Spinal cord (tissue), 10 donors: ENCODE data around the gene ZNF785. TPM values are rescaled to one million over a fixed set of nuclear protein-coding genes. Genes with fewer than 3 reads are reported as not detected.

Experiments used
- DNase-seq, 6 donors: peaks; one replicate each; pipeline versions ENCODE4 v3.0.0 to v3.0.0-alpha.2; 2013 to 2015; ENCODE audit warnings: low spot score in 6 of 6, low read depth in 4 of 6
- H3K27ac ChIP-seq: one replicate; pipeline ENCODE4 v1.5.1; 2013; ENCODE audit warnings: low read depth, low read length, control low read depth
- H3K27me3 ChIP-seq: one replicate; pipeline ENCODE4 v1.6.1; 2013; ENCODE audit warnings: low read length; ENCODE audit not compliant: control insufficient read depth, insufficient read depth
- H3K36me3 ChIP-seq: one replicate; pipeline ENCODE4 v1.6.1; 2013; ENCODE audit warnings: low read length; ENCODE audit not compliant: control insufficient read depth, insufficient read depth
- H3K4me1 ChIP-seq: one replicate; pipeline ENCODE4 v1.6.1; 2013; ENCODE audit warnings: low read length; ENCODE audit not compliant: control insufficient read depth, insufficient read depth
- H3K4me3 ChIP-seq: one replicate; pipeline ENCODE4 v1.5.1; 2013; ENCODE audit warnings: low read depth, low read length, control low read depth
- H3K9me3 ChIP-seq: one replicate; pipeline ENCODE4 v1.6.1; 2013; ENCODE audit warnings: low read length; ENCODE audit not compliant: control insufficient read depth, insufficient read depth
- WGBS: methylation state at CpG from one replicate; pipeline ENCODE4 v1.1.5; 2013; ENCODE audit warnings: missing lambda C conversion rate; ENCODE audit not compliant: insufficient coverage; 5-methylcytosine and 5-hydroxymethylcytosine counted together
- polyA plus RNA-seq, 2 donors: library from polyadenylated mRNA; unstranded; fragments of 120-200 nt; gene quantifications; one replicate each; pipeline ENCODE4 v1.2.1, GENCODE V29; 2013; ENCODE audit not compliant: insufficient read length in 2 of 2
- small RNA-seq: library from RNA; depleted of rRNA; stranded (forward); fragments of <200 nt; gene quantifications from one replicate; pipeline ENCODE3, GENCODE V24; 2014; ENCODE audit warnings: low replicate concordance
- total RNA-seq, 2 donors: library from RNA; depleted of rRNA in 1 of 2; stranded (reverse); fragments of 120-200 nt in 1 of 2; fragments of >200 nt in 1 of 2; gene quantifications; one replicate each; pipeline versions ENCODE4 v1.2.3 to v1.2.4, GENCODE V29; 2013 to 2014
- donor health status: healthy.

Gene ZNF785
- total and polyA plus RNA-seq, 4 donors = 12.5 to 37.7 (median 19.5) TPM

GRCh38 chr16:30535106-30535776 lies 50.3 kb downstream of the ZNF785 start:
- Histone ChIP-seq H3K9me3 (no peaks in the 10 kb centered on the region), H3K27ac (peak overlapping the region; percentile 94), H3K36me3 (peaks cover 38% of the 10 kb centered on the region), H3K4me1 (peaks cover 21% of the 10 kb centered on the region), H3K27me3 (no peaks in the 10 kb centered on the region), H3K4me3 (peak overlapping the region; percentile 92)
- DNase-seq = no peak
- under 1% methylated on average over 15 of the region's 18 CpGs for WGBS

- no peaks in the 10 kb centered on the region for H3K9me3 ChIP-seq
- peak within 1 kb of the TSS; percentile 94 for H3K27ac ChIP-seq
- DNase-seq = peak; percentile 87 to 98 (median 92)
- H3K4me3 ChIP-seq = peak within 1 kb of the TSS; percentile 92
- H3K4me1 ChIP-seq = peaks cover 21% of the 10 kb centered on the region
- under 1% methylated on average over 70 of the region's 70 CpGs for WGBS
- peaks cover 36% of the 10 kb centered on the region for H3K36me3 ChIP-seq
- H3K27me3 ChIP-seq = no peaks in the 10 kb centered on the region
These were observed 51.0 kb downstream of the ZNF785 start, which contains the start of gene ZNF747 for GRCh38 chr16:30534368-30535105. ZNF747 (minus strand) TSS chr16:30534858; CDS start chr16:30534679, 179 bp downstream.

GRCh38 chr16:30533748-30534367 lies 51.6 kb downstream of the ZNF785 start:
- WGBS = 21% methylated on average over 24 of the region's 29 CpGs
- H3K9me3 ChIP-seq = no peaks in the 10 kb centered on the region
- H3K4me3 ChIP-seq = peak overlapping the region; percentile 92
- peaks cover 21% of the 10 kb centered on the region for H3K4me1 ChIP-seq
- DNase-seq = no peak
- peaks cover 32% of the 10 kb centered on the region for H3K36me3 ChIP-seq
- no peaks in the 10 kb centered on the region for H3K27me3 ChIP-seq
- H3K27ac ChIP-seq = peak overlapping the region; percentile 94

- Histone ChIP-seq H3K4me1 (peaks cover 22% of the 10 kb centered on the region), H3K27me3 (no peaks in the 10 kb centered on the region), H3K4me3 (no peak overlapping the region), H3K27ac (no peak overlapping the region), H3K9me3 (no peaks in the 10 kb centered on the region), H3K36me3 (peaks cover 32% of the 10 kb centered on the region)
- DNase-seq = no peak
- whole genome bisulfite sequencing = 81% methylated on average over 10 of the region's 11 CpGs
These were observed 52.4 kb downstream of the ZNF785 start for GRCh38 chr16:30533146-30533522.

GRCh38 chr16:30532285-30533145 lies 53.0 kb downstream of the ZNF785 start:
- no peak for DNase-seq
- H3K36me3 ChIP-seq = peaks cover 32% of the 10 kb centered on the region
- no peak overlapping the region for H3K4me3 ChIP-seq
- H3K27me3 ChIP-seq = no peaks in the 10 kb centered on the region
- 95% methylated on average over 52 of the region's 57 CpGs for WGBS
- H3K27ac ChIP-seq = no peak overlapping the region
- peaks cover 29% of the 10 kb centered on the region for H3K4me1 ChIP-seq
- H3K9me3 ChIP-seq = no peaks in the 10 kb centered on the region

Small RNA genes within 50 kb of the gene (small RNA-seq; reads per million reads assigned to genes)
- gene AC093249.1 = not detected
- gene AC093249.4 = not detected

Other genes with a start within 250 kb of the ZNF785 start
- 10 to 100 TPM; 26.7 to 49.9 TPM for gene CD2BP2, start 230.4 kb downstream of the ZNF785 start, total RNA-seq
- gene CD2BP2, start 230.4 kb downstream of the ZNF785 start, polyA plus RNA-seq = 10 to 100 TPM; 60.6 to 63.9 TPM
- 10 to 100 TPM; 26.0 to 31.4 TPM for gene TBC1D10B, start 215.2 kb downstream of the ZNF785 start, total RNA-seq
- gene TBC1D10B, start 215.2 kb downstream of the ZNF785 start, polyA plus RNA-seq = 10 to 100 TPM; 65.9 to 74.1 TPM
- gene MYL11, start 210.9 kb downstream of the ZNF785 start, total RNA-seq = 1 to 10 TPM; 3.0 to 3.4 TPM
- gene MYL11, start 210.9 kb downstream of the ZNF785 start, polyA plus RNA-seq = 10 to 100 TPM in 1 of 2 donors, 1 to 10 TPM in 1; 1.4 to 11.4 TPM
- under 1 TPM; 0.10 to 0.44 TPM for gene SEPTIN1, start 203.1 kb downstream of the ZNF785 start, total RNA-seq
- 1 to 10 TPM; 5.0 to 5.9 TPM for gene SEPTIN1, start 203.1 kb downstream of the ZNF785 start, polyA plus RNA-seq
- gene ZNF48, start 190.3 kb downstream of the ZNF785 start, total RNA-seq = 10 to 100 TPM in 1 of 2 donors, 1 to 10 TPM in 1; 9.5 to 12.1 TPM
- gene ZNF48, start 190.3 kb downstream of the ZNF785 start, polyA plus RNA-seq = 10 to 100 TPM; 18.6 to 19.2 TPM
- 10 to 100 TPM in 1 of 2 donors, 1 to 10 TPM in 1; 8.1 to 13.5 TPM for gene ZNF771, start 178.1 kb downstream of the ZNF785 start, total RNA-seq
- 10 to 100 TPM; 19.3 to 20.5 TPM for gene ZNF771, start 178.1 kb downstream of the ZNF785 start, polyA plus RNA-seq
- gene DCTPP1, start 155.7 kb downstream of the ZNF785 start, total RNA-seq = 10 to 100 TPM; 18.1 to 23.0 TPM
- gene DCTPP1, start 155.7 kb downstream of the ZNF785 start, polyA plus RNA-seq = 10 to 100 TPM; 47.6 to 49.5 TPM
- 10 to 100 TPM in 1 of 2 donors, 1 to 10 TPM in 1; 6.8 to 14.2 TPM for gene SEPHS2, start 139.8 kb downstream of the ZNF785 start, total RNA-seq
- 10 to 100 TPM; 33.8 to 37.1 TPM for gene SEPHS2, start 139.8 kb downstream of the ZNF785 start, polyA plus RNA-seq
- 1 to 10 TPM; 1.2 to 4.9 TPM for gene ITGAL, start 113.0 kb downstream of the ZNF785 start, total RNA-seq
- gene ITGAL, start 113.0 kb downstream of the ZNF785 start, polyA plus RNA-seq = 1 to 10 TPM; 2.5 to 4.8 TPM
- 10 to 100 TPM; 11.2 to 37.4 TPM for gene ZNF768, start 59.1 kb downstream of the ZNF785 start, total RNA-seq
- 10 to 100 TPM; 54.3 to 55.7 TPM for gene ZNF768, start 59.1 kb downstream of the ZNF785 start, polyA plus RNA-seq
- 10 to 100 TPM in 1 of 2 donors, 1 to 10 TPM in 1; 8.8 to 13.1 TPM for gene ZNF747, start 50.8 kb downstream of the ZNF785 start, total RNA-seq
- 10 to 100 TPM in 1 of 2 donors, 1 to 10 TPM in 1; 9.2 to 10.6 TPM for gene ZNF747, start 50.8 kb downstream of the ZNF785 start, polyA plus RNA-seq
- 10 to 100 TPM in 1 of 2 donors, 1 to 10 TPM in 1; 5.6 to 10.7 TPM for gene ZNF764, start 27.3 kb downstream of the ZNF785 start, total RNA-seq
- 10 to 100 TPM in 1 of 2 donors, 1 to 10 TPM in 1; 9.7 to 15.5 TPM for gene ZNF764, start 27.3 kb downstream of the ZNF785 start, polyA plus RNA-seq
- 10 to 100 TPM in 1 of 2 donors, 1 to 10 TPM in 1; 4.5 to 21.3 TPM for gene ZNF688, start 14.0 kb downstream of the ZNF785 start, total RNA-seq
- gene ZNF688, start 14.0 kb downstream of the ZNF785 start, polyA plus RNA-seq = 10 to 100 TPM; 20.4 to 23.0 TPM
- gene ZNF689, start 24.7 kb upstream of the ZNF785 start, total RNA-seq = 10 to 100 TPM in 1 of 2 donors, 1 to 10 TPM in 1; 6.5 to 10.0 TPM
- gene ZNF689, start 24.7 kb upstream of the ZNF785 start, polyA plus RNA-seq = 10 to 100 TPM; 15.1 to 15.7 TPM
- 10 to 100 TPM in 1 of 2 donors, 1 to 10 TPM in 1; 6.3 to 19.8 TPM for gene PRR14, start 65.3 kb upstream of the ZNF785 start, total RNA-seq
- 10 to 100 TPM; 60.2 to 65.1 TPM for gene PRR14, start 65.3 kb upstream of the ZNF785 start, polyA plus RNA-seq
- gene FBRS, start 72.7 kb upstream of the ZNF785 start, total RNA-seq = 10 to 100 TPM; 11.5 to 26.8 TPM
- gene FBRS, start 72.7 kb upstream of the ZNF785 start, polyA plus RNA-seq = 10 to 100 TPM; 65.3 to 69.0 TPM
- 10 to 100 TPM; 15.2 to 19.6 TPM for gene SRCAP, start 113.5 kb upstream of the ZNF785 start, total RNA-seq
- 10 to 100 TPM; 47.2 to 48.6 TPM for gene SRCAP, start 113.5 kb upstream of the ZNF785 start, polyA plus RNA-seq
- gene PHKG2, start 162.7 kb upstream of the ZNF785 start, total RNA-seq = 10 to 100 TPM; 16.2 to 24.4 TPM
- gene PHKG2, start 162.7 kb upstream of the ZNF785 start, polyA plus RNA-seq = 10 to 100 TPM; 41.2 to 53.9 TPM
- 10 to 100 TPM in 1 of 2 donors, 1 to 10 TPM in 1; 3.3 to 11.2 TPM for gene CFAP119, start 176.4 kb upstream of the ZNF785 start, total RNA-seq
- 10 to 100 TPM; 16.0 to 19.1 TPM for gene CFAP119, start 176.4 kb upstream of the ZNF785 start, polyA plus RNA-seq
- 100 to 1,000 TPM in 1 of 2 donors, 10 to 100 TPM in 1; 70.7 to 101 TPM for gene RNF40, start 176.6 kb upstream of the ZNF785 start, total RNA-seq
- gene RNF40, start 176.6 kb upstream of the ZNF785 start, polyA plus RNA-seq = 100 to 1,000 TPM; 128 to 132 TPM
- gene ZNF629, start 201.5 kb upstream of the ZNF785 start, total RNA-seq = 10 to 100 TPM in 1 of 2 donors, 1 to 10 TPM in 1; 7.8 to 24.2 TPM
- gene ZNF629, start 201.5 kb upstream of the ZNF785 start, polyA plus RNA-seq = 10 to 100 TPM; 26.5 to 27.4 TPM